GM19240 (cell line): ENCODE data around the gene E2F7.
"Not testable (repeated sequence)": the region's sequence is repeated elsewhere in the genome, so short reads cannot be mapped to it uniquely, and the experiment has no call there.

ENCODE experiments used
- DNase-seq: peaks from one replicate; pipeline ENCODE4 v3.0.0; 2011; ENCODE audit warnings: low spot score; ENCODE audit not compliant: insufficient read length

E2F7 gene

GRCh38 chr12:77065361-77066204 lies at the start of gene E2F7:
Gene E2F7, minus strand, starts transcription at chr12:77065569. Its CDS starts 934 bp downstream, at chr12:77064635.
- peak; percentile 61 for DNase-seq

- DNase-seq = no peak
Measured at GRCh38 chr12:77113971-77114370, 48.6 kb upstream of the E2F7 start.

GRCh38 chr12:77108707-77109106 lies 43.3 kb upstream of the E2F7 start:
- DNase-seq = no peak

GRCh38 chr12:77107121-77107520 lies 41.8 kb upstream of the E2F7 start:
- DNase-seq = no peak

- no peak for DNase-seq
Measured at GRCh38 chr12:77104792-77105191, 39.4 kb upstream of the E2F7 start.

GRCh38 chr12:77104286-77104685 lies 38.9 kb upstream of the E2F7 start:
- DNase-seq = no peak

- DNase-seq = no peak
Measured at GRCh38 chr12:77102691-77103090, 37.3 kb upstream of the E2F7 start.

- no peak for DNase-seq
Measured at GRCh38 chr12:77102123-77102522, 36.8 kb upstream of the E2F7 start.

GRCh38 chr12:77099799-77100198 lies 34.4 kb upstream of the E2F7 start:
- no peak for DNase-seq

- no peak for DNase-seq
Measured at GRCh38 chr12:77097846-77098245, 32.5 kb upstream of the E2F7 start.

GRCh38 chr12:77092227-77092626 lies 26.9 kb upstream of the E2F7 start:
- not testable (repeated sequence) for DNase-seq

- DNase-seq = no peak
Measured at GRCh38 chr12:77089686-77090220, 24.4 kb upstream of the E2F7 start.

GRCh38 chr12:77087427-77087826 lies 22.1 kb upstream of the E2F7 start:
- no peak for DNase-seq

- no peak for DNase-seq
Measured at GRCh38 chr12:77082021-77082420, 16.7 kb upstream of the E2F7 start.

- no peak for DNase-seq
Measured at GRCh38 chr12:77079631-77080030, 14.3 kb upstream of the E2F7 start.

- no peak for DNase-seq
Measured at GRCh38 chr12:77078231-77078630, 12.9 kb upstream of the E2F7 start.

- DNase-seq = no peak
Measured at GRCh38 chr12:77076886-77077285, 11.5 kb upstream of the E2F7 start.

- not testable (repeated sequence) for DNase-seq
Measured at GRCh38 chr12:77073894-77074293, 8.5 kb upstream of the E2F7 start.

GRCh38 chr12:77072833-77073495 lies 7.6 kb upstream of the E2F7 start:
- no peak for DNase-seq

- DNase-seq = no peak
Measured at GRCh38 chr12:77070800-77071449, 5.6 kb upstream of the E2F7 start.

- DNase-seq = no peak
Measured at GRCh38 chr12:77070382-77070781, 5.0 kb upstream of the E2F7 start.

GRCh38 chr12:77064896-77065360 lies 441 bp downstream of the E2F7 start:
- DNase-seq = no peak
